ENCODE results near the gene SLC47A1. TPM values are rescaled to one million over a fixed set of nuclear protein-coding genes. Genes with fewer than 3 reads are reported as not detected.
"Not testable (repeated sequence)": the region's sequence is repeated elsewhere in the genome, so short reads cannot be mapped to it uniquely, and the experiment has no call there.

SLC47A1 gene
- total and polyA plus RNA-seq, 10 of the 15 experiments (the other 5 are each of a cell fraction or from before 2014, with no cell fraction given): 0.41 TPM; not detected in 9

GRCh38 chr17:19505561-19505960, 28.1 kb upstream of the SLC47A1 start:
- intact Hi-C loops (cut with micrococcal nuclease; ENCODE audit: unreplicated experiment); POLR2A ChIA-PET; BruUV-seq (replicated peaks); H3K36me3 ChIP-seq (ENCODE audit: control insufficient read depth in 2 of 2, insufficient read depth in 2 of 2, low read length in 1 of 2); H3K9me3 ChIP-seq (replicated peaks; ENCODE audit: control insufficient read depth, insufficient read depth, low read length); H3K27ac ChIP-seq (ENCODE audit: control insufficient read depth, insufficient read depth); RAD21 ChIA-PET (ENCODE audit: unreplicated experiment); H4K20me1 ChIP-seq (ENCODE audit: control insufficient read depth, insufficient read depth); H3K27me3 ChIP-seq (replicated peaks in 1 of 2; ENCODE audit: control insufficient read depth in 2 of 2, insufficient read depth in 2 of 2, low read length in 1 of 2); H3K4me3 ChIP-seq; SMC1A ChIA-PET (ENCODE audit: uncharacterized antibody, unreplicated experiment); ATAC-seq; FAIRE-seq; in situ Hi-C loops (cut with MboI); H3K4me1 ChIP-seq (ENCODE audit: control insufficient read depth, insufficient read depth, low read length); H3K4me2 ChIP-seq (ENCODE audit: control insufficient read depth, insufficient read depth); CTCF ChIA-PET; H3K9ac ChIP-seq (ENCODE audit: control insufficient read depth, insufficient read depth, low read length); DNase-seq (ENCODE audit: low read depth, low spot score); H3K79me2 ChIP-seq (ENCODE audit: control insufficient read depth, insufficient read depth, low read length); H2AFZ ChIP-seq (ENCODE audit: control insufficient read depth, low read depth, low read length): not testable (repeated sequence)
- 79% methylated on average over 2 of the region's 4 CpGs for WGBS (ENCODE audit: insufficient coverage, insufficient replicate concordance, low lambda C conversion rate, missing lambda C conversion rate)

GRCh38 chr17:19507775-19508576, 25.7 kb upstream of the SLC47A1 start:
- Histone ChIP-seq H3K27ac (ENCODE audit: control insufficient read depth, insufficient read depth) (no peak overlapping the region), H3K4me3 (peak overlapping the region; percentile 90), H3K27me3 (replicated peaks in 1 of 2; ENCODE audit: control insufficient read depth in 2 of 2, insufficient read depth in 2 of 2, low read length in 1 of 2) (no peaks in the 10 kb centered on the region), H3K9me3 (replicated peaks; ENCODE audit: control insufficient read depth, insufficient read depth, low read length) (no peaks in the 10 kb centered on the region), H3K4me1 (ENCODE audit: control insufficient read depth, insufficient read depth, low read length) (no peaks in the 10 kb centered on the region; the same call in 1 of the 2 replicates), H2AFZ (ENCODE audit: control insufficient read depth, low read depth, low read length) (peak overlapping the region; percentile 79), H3K79me2 (ENCODE audit: control insufficient read depth, insufficient read depth, low read length) (no peaks in the 10 kb centered on the region), H3K4me2 (ENCODE audit: control insufficient read depth, insufficient read depth) (peak overlapping the region; percentile 64), H4K20me1 (ENCODE audit: control insufficient read depth, insufficient read depth) (no peaks in the 10 kb centered on the region), H3K9ac (ENCODE audit: control insufficient read depth, insufficient read depth, low read length) (peak overlapping the region; percentile 51; the same call in 1 of the 2 replicates), H3K36me3 (ENCODE audit: control insufficient read depth in 2 of 2, insufficient read depth in 2 of 2, low read length in 1 of 2) (no peaks in the 10 kb centered on the region)
- intact Hi-C loops (cut with micrococcal nuclease; ENCODE audit: unreplicated experiment) (no loop called here), in situ Hi-C loops (cut with MboI) (no loop called here)
- under 1% methylated on average over 46 of the region's 60 CpGs for WGBS (ENCODE audit: insufficient coverage, insufficient replicate concordance, low lambda C conversion rate, missing lambda C conversion rate)
- ATAC-seq: peak; percentile 93
- POLR2A ChIA-PET: no interaction called here
- DNase-seq (ENCODE audit: low read depth, low spot score): peak; percentile 85
- no TSS peak for BruUV-seq (replicated peaks)
- SMC1A ChIA-PET (ENCODE audit: uncharacterized antibody, unreplicated experiment): no interaction called here
- RAD21 ChIA-PET (ENCODE audit: unreplicated experiment): no interaction called here
- CTCF ChIA-PET: no interaction called here
- FAIRE-seq: peak; percentile 75
- TF ChIP-seq JUNB (IDR thresholded peaks at IDR 0.05) (peak; percentile 17; the same call in 1 of the 2 replicates), EGR1 (IDR thresholded peaks at IDR 0.05; ENCODE audit: borderline replicate concordance in 1 of 2, low read depth in 2 of 2, low read length in 2 of 2) (peak in 1 of 2 experiments; percentile 46; a peak in 1 of 3 replicates), CTCF (IDR thresholded peaks at IDR 0.05 in 2 of 3, conservative IDR thresholded peaks at IDR 0.05 in 1 of 3; ENCODE audit: control insufficient read depth in 2 of 3, extremely low read depth in 1 of 3, insufficient read depth in 1 of 3, low read depth in 3 of 3, low read length in 3 of 3) (no peak), MYC (IDR thresholded peaks at IDR 0.05; ENCODE audit: insufficient read depth, insufficient read length, insufficient replicate concordance, low read length, severe bottlenecking) (no peak), TARDBP (IDR thresholded peaks at IDR 0.05; ENCODE audit: borderline replicate concordance) (peak; percentile 98), IRF4 (IDR thresholded peaks at IDR 0.05; ENCODE audit: low read depth, low read length) (peak; percentile 63; the same call in 1 of the 2 replicates), CREM (IDR thresholded peaks at IDR 0.05; ENCODE audit: low read depth) (peak; percentile 50; the same call in 1 of the 2 replicates), BHLHE40 (IDR thresholded peaks at IDR 0.05; ENCODE audit: borderline replicate concordance in 1 of 2, low read depth in 2 of 2, low read length in 1 of 2) (0 out of 4 replicates have a peak, but pooled peaks of 1 of the 2 experiments have one; percentile 14), ZNF24 (IDR thresholded peaks at IDR 0.05) (peak; percentile 98), RB1 (IDR thresholded peaks at IDR 0.05; ENCODE audit: borderline replicate concordance) (peak; percentile 83; the same call in 1 of the 2 replicates), EP300 (IDR thresholded peaks at IDR 0.05; ENCODE audit: borderline replicate concordance in 1 of 2, control insufficient read depth in 1 of 2, low read depth in 2 of 2, low read length in 2 of 2) (peak in 1 of 2 experiments; percentile 77; a peak in 1 of 4 replicates), ASH2L (IDR thresholded peaks at IDR 0.05; ENCODE audit: borderline replicate concordance, low read depth) (peak; percentile 84)

Measured in GM12878 (cell line).